Testis (tissue), 3 donors: ENCODE measurements around the gene PCBP4. TPM values are rescaled to one million over a fixed set of nuclear protein-coding genes. Genes with fewer than 3 reads are reported as not detected.
A peak's percentile ranks its signal among the peaks of the same experiment; 100 is the strongest.
"Not testable (repeated sequence)": the region's sequence is repeated elsewhere in the genome, so short reads cannot be mapped to it uniquely, and the experiment has no call there.

Source experiments
- DNase-seq: peaks from one replicate; pipeline ENCODE4 v3.0.0-alpha.2; 2019
- H3K27ac ChIP-seq, 2 donors: fragments of 200-600 bp; sonication (generic); one replicate each; pipeline ENCODE4 v1.5.1; 2019
- H3K27me3 ChIP-seq: fragments of 200-600 bp; sonication (generic); one replicate; pipeline ENCODE4 v1.5.1; 2019
- H3K36me3 ChIP-seq: fragments of 200-600 bp; sonication (generic); one replicate; pipeline ENCODE4 v1.5.1; 2017; ENCODE audit warnings: low read depth; ENCODE audit errors: missing control alignments
- H3K4me1 ChIP-seq: fragments of 200-600 bp; sonication (generic); one replicate; pipeline ENCODE4 v1.5.1; 2019
- H3K4me3 ChIP-seq, 2 donors: fragments of 200-600 bp; sonication (generic); one replicate each; pipeline ENCODE4 v1.5.1; 2017 to 2019
- H3K9me3 ChIP-seq: fragments of 200-600 bp; sonication (generic); one replicate; pipeline ENCODE4 v1.5.1; 2017
- POLR2A ChIP-seq: fragments of 450-650 bp; IDR thresholded peaks from one replicate; pipeline ENCODE4 v1.6.1; 2017; ENCODE audit warnings: antibody characterized with exemption, mild to moderate bottlenecking, moderate library complexity
- WGBS, 2 donors: methylation state at CpG; one replicate each; pipeline ENCODE4 v1.1.5; 2018; 5-methylcytosine and 5-hydroxymethylcytosine counted together
- intact Hi-C: fragments of 100-400 bp; cut with DNase I; formaldehyde crosslinking; loops from one replicate; pipeline ENCODE4 v1.15.1; 2023; ENCODE audit warnings: low total_unique reads
- polyA plus RNA-seq: library from polyadenylated mRNA; stranded (reverse); fragments of 350-450 nt; fragmentation: Illumina TruSeq; extraction: RNeasy Lipid Tissue Mini Kit (QIAGEN cat#74804); gene quantifications from one replicate; pipeline ENCODE4 v1.2.3, GENCODE V29; 2014; ENCODE audit warnings: low read depth, low replicate concordance; ENCODE audit not compliant: insufficient read depth
- total RNA-seq, 2 donors: library from RNA; depleted of rRNA; stranded (reverse); fragments of >200 nt; gene quantifications; one replicate each; pipeline ENCODE4 v1.2.3, GENCODE V29; 2016
- TF ChIP-seq, protein P1 (sequence below), 3 experiments: fragments of 450-650 bp in 2 of 3; fragments of 200-600 bp in 1 of 3; sonication (generic) in 1 of 3; IDR thresholded peaks; one replicate each; pipeline ENCODE4 v1.5.1; 2016 to 2019; ENCODE audit warnings: antibody characterized with exemption in 3 of 3, mild to moderate bottlenecking in 2 of 3, moderate library complexity in 1 of 3

PCBP4 gene
- total and polyA plus RNA-seq, 3 donors from 2014 or later, result 35.8 to 54.1 (median 47.1) TPM

DNA sequence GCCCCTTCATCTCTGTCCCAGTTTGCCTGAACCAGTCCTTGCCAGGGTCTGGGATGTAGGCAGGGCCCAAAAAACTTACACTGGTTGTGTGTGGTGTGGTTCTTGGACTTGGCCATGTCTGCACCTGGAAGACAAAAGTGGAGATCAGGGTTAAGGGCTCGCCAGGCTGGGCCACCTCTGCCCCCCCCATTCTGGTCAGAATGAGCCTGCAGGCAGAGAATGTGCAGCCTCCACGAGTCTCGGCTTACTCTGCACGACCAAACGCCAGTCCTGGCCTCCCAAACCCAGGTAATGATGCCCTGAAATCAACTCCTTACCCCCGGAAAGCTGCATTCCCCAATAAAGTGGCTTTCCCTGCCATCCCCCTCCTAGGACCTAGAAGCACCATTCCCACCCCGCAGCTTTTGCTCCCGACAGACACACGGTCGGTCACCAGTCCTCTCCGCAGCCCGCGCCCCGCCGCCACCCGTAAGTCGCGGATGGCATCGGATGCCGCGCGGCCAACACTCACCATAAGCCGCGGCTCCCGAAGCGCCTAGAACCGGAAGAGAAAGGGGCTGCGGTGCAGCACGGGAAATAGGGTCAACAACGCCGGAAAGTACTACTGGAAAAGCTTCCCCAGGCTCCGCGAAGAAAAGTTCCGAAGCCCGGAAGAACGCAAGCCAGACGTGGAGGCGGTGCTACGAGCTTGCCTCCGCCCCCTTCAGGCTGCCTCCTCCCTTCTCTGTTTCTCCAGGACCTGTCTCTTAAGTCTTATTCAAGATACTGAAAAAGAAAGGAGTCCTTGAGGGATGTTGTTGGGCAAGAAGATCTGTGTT lies 28.3 kb upstream of the PCBP4 start, which contains the start of gene RPL29:
TSS of gene RPL29 (minus strand) at position 550 of the 818 bp plus-strand sequence. CDS start at position 116, 434 bp downstream.
- intact Hi-C loops, result no loop called here
- H3K4me3 ChIP-seq, result peak within 1 kb of the TSS; percentile 70 to 92
- DNase-seq, result peak; percentile 94
- H3K27ac ChIP-seq, result peak within 1 kb of the TSS; percentile 76 to 92
- H3K4me1 ChIP-seq, result peaks cover 14% of the 10 kb centered on the region
- 1% methylated on average over 25 to 40 of the region's 40 CpGs for WGBS, 2 donors
- H3K27me3 ChIP-seq, result no peaks in the 10 kb centered on the region
- TF ChIP-seq, protein P1, sequence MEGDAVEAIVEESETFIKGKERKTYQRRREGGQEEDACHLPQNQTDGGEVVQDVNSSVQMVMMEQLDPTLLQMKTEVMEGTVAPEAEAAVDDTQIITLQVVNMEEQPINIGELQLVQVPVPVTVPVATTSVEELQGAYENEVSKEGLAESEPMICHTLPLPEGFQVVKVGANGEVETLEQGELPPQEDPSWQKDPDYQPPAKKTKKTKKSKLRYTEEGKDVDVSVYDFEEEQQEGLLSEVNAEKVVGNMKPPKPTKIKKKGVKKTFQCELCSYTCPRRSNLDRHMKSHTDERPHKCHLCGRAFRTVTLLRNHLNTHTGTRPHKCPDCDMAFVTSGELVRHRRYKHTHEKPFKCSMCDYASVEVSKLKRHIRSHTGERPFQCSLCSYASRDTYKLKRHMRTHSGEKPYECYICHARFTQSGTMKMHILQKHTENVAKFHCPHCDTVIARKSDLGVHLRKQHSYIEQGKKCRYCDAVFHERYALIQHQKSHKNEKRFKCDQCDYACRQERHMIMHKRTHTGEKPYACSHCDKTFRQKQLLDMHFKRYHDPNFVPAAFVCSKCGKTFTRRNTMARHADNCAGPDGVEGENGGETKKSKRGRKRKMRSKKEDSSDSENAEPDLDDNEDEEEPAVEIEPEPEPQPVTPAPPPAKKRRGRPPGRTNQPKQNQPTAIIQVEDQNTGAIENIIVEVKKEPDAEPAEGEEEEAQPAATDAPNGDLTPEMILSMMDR (IDR thresholded peaks at IDR 0.05), result peak in 2 of 3 experiments; percentile 15 to 28
- TF ChIP-seq POLR2A, result no peak
- H3K36me3 ChIP-seq, result no peaks in the 10 kb centered on the region
- no peaks in the 10 kb centered on the region for H3K9me3 ChIP-seq

DNA sequence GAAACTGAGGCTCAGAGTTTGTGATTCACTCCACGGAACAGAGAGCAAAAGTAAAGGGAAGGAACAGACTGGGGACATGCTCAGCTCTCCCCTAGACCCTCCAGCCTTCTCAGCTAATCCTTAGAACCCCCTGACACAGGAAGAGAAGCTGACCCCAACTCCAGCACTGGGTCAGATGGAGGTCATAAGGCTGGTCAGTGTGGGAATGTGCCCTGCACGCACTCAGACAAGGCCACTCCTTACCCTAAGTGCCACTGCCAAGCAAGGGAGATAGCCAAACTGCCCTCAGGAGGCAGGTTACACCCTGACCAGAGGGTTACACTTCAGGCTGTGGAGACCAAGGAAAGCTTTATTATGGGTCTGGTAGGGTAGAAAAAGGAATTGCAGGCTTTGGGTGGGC lies 27.3 kb upstream of the PCBP4 start:
- 64 to 100% methylated on average over 1 to 2 of the region's 2 CpGs for WGBS, 2 donors
- Histone ChIP-seq H3K36me3 (no peaks in the 10 kb centered on the region), H3K9me3 (no peaks in the 10 kb centered on the region), H3K27me3 (no peaks in the 10 kb centered on the region), H3K27ac (no peak overlapping the region), H3K4me3 (no peak overlapping the region), H3K4me1 (peaks cover 14% of the 10 kb centered on the region)
- TF ChIP-seq, protein P1 (IDR thresholded peaks at IDR 0.05), result no peak
- no peak for TF ChIP-seq POLR2A
- intact Hi-C loops, result no loop called here
- DNase-seq, result no peak

DNA sequence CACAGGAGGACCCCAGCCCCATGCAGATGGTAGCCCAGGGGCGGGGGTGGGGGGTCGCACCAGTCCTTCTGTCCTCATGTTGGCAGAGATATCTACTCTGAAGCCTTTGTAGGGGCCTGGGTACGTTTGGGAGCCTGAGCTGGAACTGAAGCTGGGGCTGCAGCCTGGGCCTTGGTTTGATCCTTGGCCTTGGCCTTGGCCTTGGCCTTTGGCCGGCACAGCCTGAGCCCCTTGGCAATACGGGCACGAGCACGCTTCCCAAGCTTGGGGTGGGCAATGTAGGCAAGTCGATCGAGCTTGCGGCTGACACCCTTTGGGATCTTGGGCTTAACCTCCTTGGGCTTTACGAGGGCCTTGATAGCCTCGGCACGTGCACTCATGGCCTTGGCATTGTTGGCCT lies 26.4 kb upstream of the PCBP4 start:
- WGBS, 2 donors, result 61 to 73% methylated on average over 10 to 13 of the region's 13 CpGs
- H3K4me1 ChIP-seq, result peaks cover 14% of the 10 kb centered on the region
- H3K27ac ChIP-seq, intact Hi-C loops, H3K27me3 ChIP-seq, H3K36me3 ChIP-seq, DNase-seq, H3K9me3 ChIP-seq, H3K4me3 ChIP-seq: not testable (repeated sequence)

DNA sequence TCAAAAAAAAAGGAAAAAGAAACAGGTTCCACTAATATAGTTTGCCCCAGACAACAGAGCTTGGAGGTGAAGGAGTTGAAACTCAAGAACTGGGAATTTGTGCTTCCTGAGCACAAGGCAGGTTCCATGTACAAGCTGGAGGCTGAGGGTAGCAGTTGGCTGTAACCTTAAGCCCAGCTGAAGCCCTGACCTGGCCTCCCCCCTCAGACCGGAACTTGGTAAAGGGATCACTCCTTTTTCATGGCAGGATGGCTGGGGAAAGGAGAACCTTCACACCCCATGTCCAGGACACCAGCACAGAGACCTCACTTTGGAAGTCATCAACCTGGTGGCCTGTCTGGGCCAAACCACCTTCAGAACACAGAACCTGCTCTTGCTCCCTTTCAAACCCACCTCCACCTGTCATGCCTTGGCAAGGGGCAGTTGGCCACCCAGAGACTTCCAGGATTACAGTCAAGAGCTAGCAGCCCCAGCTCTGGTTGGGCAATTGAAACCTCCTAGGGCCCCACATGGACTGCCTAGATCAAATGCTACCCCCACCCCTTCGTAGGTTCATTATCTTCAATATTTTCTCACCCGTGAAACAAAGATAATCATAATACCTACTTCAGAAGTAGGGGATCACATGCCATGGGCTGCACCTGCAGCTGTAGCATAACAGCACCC lies 24.9 kb upstream of the PCBP4 start:
- DNase-seq, result no peak
- no peaks in the 10 kb centered on the region for H3K9me3 ChIP-seq
- intact Hi-C loops, result no loop called here
- TF ChIP-seq, protein P1 (IDR thresholded peaks at IDR 0.05), result no peak
- TF ChIP-seq POLR2A, result no peak
- no peaks in the 10 kb centered on the region for H3K36me3 ChIP-seq
- WGBS, 2 donors, result 74 to 83% methylated on average over 3 of the region's 3 CpGs
- no peak overlapping the region for H3K27ac ChIP-seq
- no peak overlapping the region for H3K4me3 ChIP-seq
- H3K4me1 ChIP-seq, result peaks cover 14% of the 10 kb centered on the region
- no peaks in the 10 kb centered on the region for H3K27me3 ChIP-seq

DNA sequence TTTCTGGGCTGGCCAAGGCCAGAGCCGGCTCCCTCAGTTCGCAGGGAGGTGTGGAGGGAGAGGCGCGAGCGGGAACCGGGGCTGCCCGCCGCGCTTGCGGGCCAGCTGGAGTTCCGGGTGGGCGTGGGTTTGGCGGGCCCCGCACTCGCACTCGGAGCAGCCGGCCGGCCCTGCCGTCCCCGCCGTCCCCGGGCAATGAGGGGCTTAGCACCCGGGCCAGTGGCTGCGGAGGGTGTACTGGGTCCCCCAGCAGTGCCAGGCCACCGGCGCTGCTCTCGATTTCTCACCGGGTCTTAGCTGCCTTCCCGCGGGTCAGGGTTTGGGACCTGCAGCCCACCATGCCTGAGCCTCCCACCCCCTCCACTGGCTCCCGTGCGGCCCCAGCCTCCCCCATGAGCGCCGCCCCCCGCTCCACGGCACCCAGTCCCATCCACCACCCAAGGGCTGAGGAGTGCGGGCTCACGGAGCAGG lies 23.3 kb upstream of the PCBP4 start:
- DNase-seq, H3K9me3 ChIP-seq, H3K36me3 ChIP-seq, H3K27me3 ChIP-seq, intact Hi-C loops, H3K27ac ChIP-seq: not testable (repeated sequence)
- peaks cover 14% of the 10 kb centered on the region for H3K4me1 ChIP-seq
- 61 to 65% methylated on average over 4 to 37 of the region's 38 CpGs for WGBS, 2 donors
- peak overlapping the region; percentile 1 to 45 for H3K4me3 ChIP-seq
